Measurements from ENCODE around the gene SLC22A14.

Gene SLC22A14

GRCh38 chr3:38297537-38297936 lies 15.4 kb downstream of the SLC22A14 start:
- no peak for DNase-seq (ENCODE audit: low read depth in 1 of 2, low spot score in 1 of 2)
- TF ChIP-seq SPI1 (IDR thresholded peaks at IDR 0.05; ENCODE audit: borderline replicate concordance, low read depth) (no peak), POLR2AphosphoS5 (IDR thresholded peaks at IDR 0.05; ENCODE audit: low read depth) (no peak)
- TF ChIP-seq, protein P1, sequence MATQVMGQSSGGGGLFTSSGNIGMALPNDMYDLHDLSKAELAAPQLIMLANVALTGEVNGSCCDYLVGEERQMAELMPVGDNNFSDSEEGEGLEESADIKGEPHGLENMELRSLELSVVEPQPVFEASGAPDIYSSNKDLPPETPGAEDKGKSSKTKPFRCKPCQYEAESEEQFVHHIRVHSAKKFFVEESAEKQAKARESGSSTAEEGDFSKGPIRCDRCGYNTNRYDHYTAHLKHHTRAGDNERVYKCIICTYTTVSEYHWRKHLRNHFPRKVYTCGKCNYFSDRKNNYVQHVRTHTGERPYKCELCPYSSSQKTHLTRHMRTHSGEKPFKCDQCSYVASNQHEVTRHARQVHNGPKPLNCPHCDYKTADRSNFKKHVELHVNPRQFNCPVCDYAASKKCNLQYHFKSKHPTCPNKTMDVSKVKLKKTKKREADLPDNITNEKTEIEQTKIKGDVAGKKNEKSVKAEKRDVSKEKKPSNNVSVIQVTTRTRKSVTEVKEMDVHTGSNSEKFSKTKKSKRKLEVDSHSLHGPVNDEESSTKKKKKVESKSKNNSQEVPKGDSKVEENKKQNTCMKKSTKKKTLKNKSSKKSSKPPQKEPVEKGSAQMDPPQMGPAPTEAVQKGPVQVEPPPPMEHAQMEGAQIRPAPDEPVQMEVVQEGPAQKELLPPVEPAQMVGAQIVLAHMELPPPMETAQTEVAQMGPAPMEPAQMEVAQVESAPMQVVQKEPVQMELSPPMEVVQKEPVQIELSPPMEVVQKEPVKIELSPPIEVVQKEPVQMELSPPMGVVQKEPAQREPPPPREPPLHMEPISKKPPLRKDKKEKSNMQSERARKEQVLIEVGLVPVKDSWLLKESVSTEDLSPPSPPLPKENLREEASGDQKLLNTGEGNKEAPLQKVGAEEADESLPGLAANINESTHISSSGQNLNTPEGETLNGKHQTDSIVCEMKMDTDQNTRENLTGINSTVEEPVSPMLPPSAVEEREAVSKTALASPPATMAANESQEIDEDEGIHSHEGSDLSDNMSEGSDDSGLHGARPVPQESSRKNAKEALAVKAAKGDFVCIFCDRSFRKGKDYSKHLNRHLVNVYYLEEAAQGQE (IDR thresholded peaks at IDR 0.05; ENCODE audit: insufficient replicate concordance, low read depth) = no peak
- no peak overlapping the region for H3K27ac ChIP-seq (replicated peaks)
- no peaks in the 10 kb centered on the region for H3K27me3 ChIP-seq (ENCODE audit: insufficient read depth, poor library complexity, severe bottlenecking)
- H3K4me3 ChIP-seq (replicated peaks; ENCODE audit: insufficient read depth, low read length) = no peak overlapping the region

- TF ChIP-seq, protein P2, sequence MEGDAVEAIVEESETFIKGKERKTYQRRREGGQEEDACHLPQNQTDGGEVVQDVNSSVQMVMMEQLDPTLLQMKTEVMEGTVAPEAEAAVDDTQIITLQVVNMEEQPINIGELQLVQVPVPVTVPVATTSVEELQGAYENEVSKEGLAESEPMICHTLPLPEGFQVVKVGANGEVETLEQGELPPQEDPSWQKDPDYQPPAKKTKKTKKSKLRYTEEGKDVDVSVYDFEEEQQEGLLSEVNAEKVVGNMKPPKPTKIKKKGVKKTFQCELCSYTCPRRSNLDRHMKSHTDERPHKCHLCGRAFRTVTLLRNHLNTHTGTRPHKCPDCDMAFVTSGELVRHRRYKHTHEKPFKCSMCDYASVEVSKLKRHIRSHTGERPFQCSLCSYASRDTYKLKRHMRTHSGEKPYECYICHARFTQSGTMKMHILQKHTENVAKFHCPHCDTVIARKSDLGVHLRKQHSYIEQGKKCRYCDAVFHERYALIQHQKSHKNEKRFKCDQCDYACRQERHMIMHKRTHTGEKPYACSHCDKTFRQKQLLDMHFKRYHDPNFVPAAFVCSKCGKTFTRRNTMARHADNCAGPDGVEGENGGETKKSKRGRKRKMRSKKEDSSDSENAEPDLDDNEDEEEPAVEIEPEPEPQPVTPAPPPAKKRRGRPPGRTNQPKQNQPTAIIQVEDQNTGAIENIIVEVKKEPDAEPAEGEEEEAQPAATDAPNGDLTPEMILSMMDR (IDR thresholded peaks at IDR 0.05; ENCODE audit: insufficient read depth, low read length) = peak; percentile 21
- no peak for TF ChIP-seq POLR2AphosphoS5 (IDR thresholded peaks at IDR 0.05; ENCODE audit: low read depth)
- H3K4me3 ChIP-seq (replicated peaks; ENCODE audit: insufficient read depth, low read length) = no peak overlapping the region
- DNase-seq (ENCODE audit: low read depth in 1 of 2, low spot score in 1 of 2) = no peak
- no peak overlapping the region for H3K27ac ChIP-seq (replicated peaks)
- no peaks in the 10 kb centered on the region for H3K27me3 ChIP-seq (ENCODE audit: insufficient read depth, poor library complexity, severe bottlenecking)
Observed at GRCh38 chr3:38297947-38298711, 16.0 kb downstream of the SLC22A14 start.

DNA sequence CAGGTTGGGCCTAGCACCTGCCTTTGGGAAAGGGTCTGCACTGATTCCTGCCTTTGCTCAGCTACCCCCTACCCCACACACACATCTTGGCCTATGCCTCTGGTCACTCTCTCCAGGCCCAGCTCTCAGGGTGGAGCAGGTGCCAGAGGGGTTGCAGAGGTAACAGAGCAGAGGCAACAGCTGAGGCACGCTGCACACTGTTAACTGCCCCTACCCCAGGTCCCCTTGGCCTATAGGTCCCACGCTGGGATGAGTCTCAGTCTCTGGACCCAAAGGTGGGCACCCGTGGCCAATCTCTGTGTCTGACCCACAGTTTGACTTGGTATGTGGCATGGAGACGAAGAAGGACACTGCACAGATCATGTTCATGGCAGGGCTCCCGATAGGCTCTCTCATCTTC lies 24.8 kb downstream of the SLC22A14 start:
- Histone ChIP-seq H3K4me3 (replicated peaks; ENCODE audit: insufficient read depth, low read length) (no peak overlapping the region), H3K27ac (replicated peaks) (no peak overlapping the region), H3K27me3 (ENCODE audit: insufficient read depth, poor library complexity, severe bottlenecking) (no peaks in the 10 kb centered on the region)
- no peak for TF ChIP-seq SPI1 (IDR thresholded peaks at IDR 0.05; ENCODE audit: borderline replicate concordance, low read depth)
- TF ChIP-seq, protein P2 (IDR thresholded peaks at IDR 0.05; ENCODE audit: insufficient read depth, low read length) = no peak
- TF ChIP-seq, protein P1 (IDR thresholded peaks at IDR 0.05; ENCODE audit: insufficient replicate concordance, low read depth) = no peak
- no peak for TF ChIP-seq GABPA (IDR thresholded peaks at IDR 0.05; ENCODE audit: low read depth)
- no peak for TF ChIP-seq POLR2AphosphoS5 (IDR thresholded peaks at IDR 0.05; ENCODE audit: low read depth)
- DNase-seq (ENCODE audit: low read depth in 1 of 2, low spot score in 1 of 2) = no peak

DNA sequence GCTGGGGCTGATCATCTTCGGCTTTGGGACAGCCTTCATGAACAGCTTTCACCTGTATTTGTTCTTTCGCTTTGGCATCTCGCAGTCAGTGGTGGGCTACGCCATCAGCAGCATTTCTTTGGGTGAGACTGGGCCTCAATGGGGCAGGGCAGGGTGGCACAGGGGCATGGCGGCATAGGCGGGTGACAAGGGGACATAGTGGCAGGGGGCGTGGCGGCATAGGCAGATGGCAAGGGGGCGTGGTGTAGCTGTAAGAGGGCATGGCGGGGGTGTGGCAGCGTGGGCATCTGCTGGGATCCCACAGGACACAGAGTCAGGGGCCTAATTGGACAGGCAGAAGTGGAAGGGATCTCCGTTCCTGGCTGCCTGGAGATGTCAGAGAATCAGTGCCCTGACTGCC lies 25.5 kb downstream of the SLC22A14 start:
- Histone ChIP-seq H3K27ac (replicated peaks) (no peak overlapping the region), H3K27me3 (ENCODE audit: insufficient read depth, poor library complexity, severe bottlenecking) (no peaks in the 10 kb centered on the region), H3K4me3 (replicated peaks; ENCODE audit: insufficient read depth, low read length) (no peak overlapping the region)
- TF ChIP-seq SPI1 (IDR thresholded peaks at IDR 0.05; ENCODE audit: borderline replicate concordance, low read depth) = no peak
- TF ChIP-seq, protein P1 (IDR thresholded peaks at IDR 0.05; ENCODE audit: insufficient replicate concordance, low read depth) = no peak
- TF ChIP-seq, protein P2 (IDR thresholded peaks at IDR 0.05; ENCODE audit: insufficient read depth, low read length) = no peak
- TF ChIP-seq POLR2AphosphoS5 (IDR thresholded peaks at IDR 0.05; ENCODE audit: low read depth) = no peak
- TF ChIP-seq GABPA (IDR thresholded peaks at IDR 0.05; ENCODE audit: low read depth) = no peak
- DNase-seq (ENCODE audit: low read depth in 1 of 2, low spot score in 1 of 2) = no peak
